HG02610 (cell line): ENCODE results near the gene STX7.
"Not testable (repeated sequence)": the region's sequence is repeated elsewhere in the genome, so short reads cannot be mapped to it uniquely, and the experiment has no call there.

Experiments
- ATAC-seq: cut with Tn5 transposase; IDR thresholded peaks from one replicate; pipeline ENCODE4 v1.9.1; 2021; ENCODE audit warnings: mild to moderate bottlenecking, moderate library complexity; ENCODE audit not compliant: unreplicated experiment

STX7 gene

GRCh38 chr6:132512638-132513632 lies at the start of gene STX7:
Gene STX7, minus strand, starts transcription at chr6:132513116. Its CDS starts 9,586 bp downstream, at chr6:132503530.
- ATAC-seq = peak; percentile 92

DNA sequence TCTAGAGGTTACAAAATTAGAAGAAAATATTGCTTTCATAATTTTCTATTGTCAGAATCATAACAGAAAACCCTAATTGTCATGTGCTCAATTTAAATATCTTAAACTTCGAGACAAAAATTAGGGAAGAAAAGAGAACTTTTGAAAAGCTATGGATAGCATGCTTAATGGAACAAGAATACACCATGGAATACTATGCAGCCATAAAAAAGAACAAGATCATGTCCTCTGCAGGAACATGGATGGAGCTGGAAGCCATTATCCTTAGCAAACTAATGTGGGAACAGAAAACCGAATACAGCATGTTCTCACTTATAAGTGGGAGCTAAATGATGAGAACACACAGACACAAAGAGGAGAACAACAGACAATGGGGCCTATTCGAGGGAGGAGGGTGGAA lies 47.2 kb upstream of the STX7 start:
- ATAC-seq = not testable (repeated sequence)

GRCh38 chr6:132552372-132552771 lies 39.5 kb upstream of the STX7 start, which contains the start of gene TAAR8:
Gene TAAR8, plus strand, starts transcription at chr6:132552672. Its CDS starts 21 bp downstream, at chr6:132552693.
- ATAC-seq = no peak

DNA sequence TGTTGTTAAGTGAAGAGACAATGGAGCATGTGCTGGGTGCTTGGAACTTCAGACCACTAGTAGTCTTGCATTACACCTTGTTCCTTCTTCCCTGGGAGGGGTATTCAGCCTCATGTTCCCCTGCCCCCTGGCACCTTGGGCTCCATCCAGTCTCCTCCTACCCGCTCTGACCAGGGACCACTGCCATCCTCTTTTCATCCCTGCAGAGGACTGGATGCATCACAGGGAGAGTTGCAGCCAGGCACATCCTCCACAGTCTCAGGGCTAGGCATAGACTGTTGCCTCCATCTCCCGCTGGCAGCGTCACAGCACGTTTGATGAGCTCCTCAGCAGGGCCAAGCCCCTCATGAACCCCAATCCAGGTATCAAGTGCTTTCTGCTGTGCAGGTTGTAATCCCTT lies 38.3 kb upstream of the STX7 start:
- no peak for ATAC-seq

DNA sequence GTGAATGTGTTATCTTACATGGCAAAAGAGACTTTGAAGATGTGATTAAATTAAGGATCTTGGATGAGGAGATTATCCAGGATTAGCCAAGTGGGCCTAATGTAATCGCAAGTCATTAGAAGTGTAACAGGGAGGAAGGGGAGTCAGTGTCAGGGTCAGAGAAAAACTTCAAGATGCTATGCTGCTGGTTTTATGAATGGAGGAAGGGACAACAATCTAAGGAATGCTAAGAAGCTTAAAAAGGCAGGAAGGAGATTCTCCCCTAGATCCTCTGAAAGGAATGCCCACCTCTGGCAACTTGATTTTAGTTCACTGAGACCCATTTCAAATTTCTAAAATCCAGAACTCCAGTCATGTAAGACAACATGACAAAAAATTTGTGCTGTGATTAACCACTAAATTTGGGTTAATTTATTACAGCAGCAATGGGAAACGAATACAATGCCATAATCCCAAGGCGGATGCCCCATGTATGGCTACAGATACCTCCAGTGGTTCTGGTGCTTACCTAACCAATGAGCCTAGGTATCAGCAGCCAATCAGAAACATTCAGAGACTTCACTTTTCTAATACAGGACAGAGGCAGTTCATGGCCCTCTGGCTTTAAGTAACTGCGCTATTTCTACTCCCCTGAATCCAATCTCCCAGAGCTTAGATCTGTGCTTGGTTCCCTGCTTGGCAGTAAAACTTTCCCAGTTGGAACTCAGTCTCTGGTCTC lies 36.0 kb upstream of the STX7 start:
- no peak for ATAC-seq

GRCh38 chr6:132544826-132545225 lies 31.9 kb upstream of the STX7 start:
- no peak for ATAC-seq

GRCh38 chr6:132537977-132538376 lies 25.1 kb upstream of the STX7 start, which contains the start of gene TAAR9:
Gene TAAR9, plus strand, starts transcription at chr6:132538277. Its CDS starts 13 bp downstream, at chr6:132538290.
- ATAC-seq = no peak

- ATAC-seq = no peak
These were observed 24.2 kb upstream of the STX7 start for GRCh38 chr6:132537145-132537544.

GRCh38 chr6:132534546-132534945 lies 21.6 kb upstream of the STX7 start:
- not testable (repeated sequence) for ATAC-seq

GRCh38 chr6:132530293-132530974 lies 17.5 kb upstream of the STX7 start:
- ATAC-seq = peak; percentile 76

- no peak for ATAC-seq
These were observed 14.9 kb upstream of the STX7 start for GRCh38 chr6:132527791-132528190.

DNA sequence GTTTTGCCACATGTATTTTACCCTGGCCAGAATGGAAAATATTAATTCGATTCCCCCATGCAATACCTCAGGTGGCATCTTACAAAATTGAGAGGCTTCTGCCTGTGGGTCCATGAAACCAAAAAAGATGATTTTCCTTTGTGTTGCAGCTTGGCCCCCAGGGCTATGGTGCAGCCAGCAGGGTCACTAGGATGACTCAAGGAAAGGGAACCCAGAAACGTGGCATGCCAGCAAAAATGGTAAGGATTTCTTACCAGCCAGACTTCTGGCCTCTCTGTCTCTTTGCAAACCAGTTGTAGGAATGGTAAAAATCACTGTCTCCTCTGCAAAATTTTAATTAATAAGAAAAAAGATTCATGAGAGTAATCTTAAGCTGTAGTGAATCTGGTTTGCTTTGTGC lies 13.5 kb upstream of the STX7 start:
- ATAC-seq = no peak

- no peak for ATAC-seq
These were observed 12.9 kb upstream of the STX7 start for GRCh38 chr6:132525866-132526265.

GRCh38 chr6:132524646-132525045 lies 11.7 kb upstream of the STX7 start:
- ATAC-seq = no peak

DNA sequence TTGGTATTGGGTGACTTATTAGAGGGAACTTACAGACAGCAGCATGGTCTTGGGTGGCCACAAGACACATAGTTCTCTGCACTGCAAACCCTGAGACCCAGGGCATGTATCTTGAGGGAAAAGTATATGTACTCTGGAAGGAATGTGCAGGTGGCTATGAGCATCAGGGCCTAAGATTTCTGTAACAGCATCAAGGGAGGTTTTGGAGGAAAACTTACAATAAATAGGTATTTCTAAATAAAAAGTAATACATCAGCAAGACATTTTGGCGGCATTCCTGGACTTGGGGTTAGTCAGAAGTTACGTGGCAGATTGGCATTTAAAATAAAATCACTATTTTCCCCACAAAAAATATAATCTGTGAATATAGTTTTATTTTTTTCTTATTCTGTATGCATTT lies 8.0 kb upstream of the STX7 start:
- ATAC-seq = no peak

GRCh38 chr6:132515386-132515785 lies 2.5 kb upstream of the STX7 start:
- no peak for ATAC-seq

DNA sequence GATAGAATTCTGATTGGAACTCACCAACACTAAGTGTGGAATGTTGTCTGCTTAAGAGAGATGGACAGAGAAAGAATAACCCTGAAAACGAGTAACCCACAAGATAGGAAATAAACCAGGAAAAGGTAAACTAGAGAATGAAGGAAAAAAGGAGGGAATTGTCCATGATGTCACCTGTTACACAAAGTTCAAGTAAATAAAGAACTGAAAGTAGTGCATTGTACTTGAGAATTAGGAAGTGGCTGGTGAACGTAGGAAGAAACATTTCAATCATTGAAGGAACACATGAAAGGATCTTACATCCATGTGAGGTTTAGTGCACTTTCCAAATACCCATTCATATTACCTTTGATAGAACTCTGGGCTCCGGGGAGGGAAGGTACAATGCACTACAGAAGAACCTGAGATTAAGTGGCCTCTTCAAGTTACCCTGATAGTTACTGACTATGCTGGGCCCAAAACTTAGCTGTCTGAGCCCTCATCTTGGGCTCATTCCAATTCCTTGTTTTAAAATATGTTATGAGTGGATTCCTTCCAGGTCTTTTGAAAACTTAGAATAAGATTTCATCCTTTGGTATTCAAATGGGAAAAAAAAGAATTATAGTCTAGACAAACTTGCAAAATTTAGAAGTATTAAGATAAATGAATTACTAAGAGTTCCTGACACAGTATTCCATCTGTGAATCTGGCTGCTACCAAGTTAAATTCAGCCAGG lies 1.1 kb upstream of the STX7 start:
- ATAC-seq = no peak

- no peak for ATAC-seq
These were observed 626 bp downstream of the STX7 start for GRCh38 chr6:132512342-132512637.

DNA sequence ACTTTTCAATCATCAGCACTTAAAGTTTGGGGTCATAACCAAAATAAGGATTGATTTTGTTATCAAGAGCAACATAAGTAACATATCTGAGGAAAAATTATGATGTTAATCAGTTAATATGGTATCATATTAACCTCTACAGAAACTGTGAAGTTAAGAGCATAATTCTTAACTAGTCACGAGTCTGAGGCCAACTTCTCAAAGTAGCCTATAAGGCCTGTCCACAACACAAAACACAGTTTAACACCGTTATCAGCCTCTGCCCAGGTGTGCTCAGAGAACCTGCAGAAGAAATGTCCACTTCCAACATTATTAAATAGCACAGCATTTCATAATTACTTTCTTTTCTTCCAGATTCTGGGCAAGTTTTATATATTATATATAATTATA lies 1.1 kb downstream of the STX7 start:
- ATAC-seq = no peak

DNA sequence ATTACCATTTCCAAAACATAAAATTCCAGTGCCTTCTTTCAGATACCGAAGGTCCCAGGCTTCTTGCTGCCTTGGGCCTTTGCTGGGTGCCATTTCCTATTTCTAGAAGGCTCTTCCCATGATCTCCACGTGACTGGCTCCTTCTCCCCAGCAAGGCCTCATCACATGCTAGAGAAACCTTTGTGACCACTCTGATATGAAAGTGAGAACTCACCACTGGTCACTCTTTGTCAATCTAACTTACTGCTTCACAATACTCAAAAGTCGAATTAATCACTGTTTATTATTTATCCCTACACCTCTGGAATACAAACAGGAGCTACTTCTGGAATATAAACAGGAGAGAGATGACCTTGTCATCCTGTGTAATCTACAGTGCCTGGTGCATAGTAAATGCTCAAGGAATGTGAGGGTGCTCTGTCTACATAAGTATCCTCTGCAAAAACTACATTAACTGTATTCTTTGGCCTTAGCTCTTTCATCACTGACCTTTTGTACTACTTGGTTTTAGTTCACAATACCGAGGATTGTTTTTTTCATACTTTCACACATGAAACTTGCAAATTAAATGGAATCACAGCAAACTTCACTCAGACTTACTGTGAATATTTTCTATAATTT lies 1.6 kb downstream of the STX7 start:
- no peak for ATAC-seq
